Activated T-cell treated with anti-CD3 and anti-CD28 coated beads, Interleukin-2, amount 50 U/mL, for 24 hours (primary cell): ENCODE measurements around the gene C1QTNF4.

Experiments used
- DNase-seq: peaks from one replicate; pipeline ENCODE4 v3.0.0-alpha.2; 2020
- H3K27ac Mint-ChIP-seq: 2 replicates; pipeline ENCODE4 v1.8.0; 2020; ENCODE audit warnings: mild to moderate bottlenecking, mixed read lengths
- H3K27me3 Mint-ChIP-seq: 2 replicates; pipeline ENCODE4 v1.8.0; 2020; ENCODE audit warnings: mixed read lengths
- H3K36me3 Mint-ChIP-seq: 2 replicates; pipeline ENCODE4 v1.8.0; 2020; ENCODE audit warnings: low read depth, mixed read lengths
- H3K4me1 Mint-ChIP-seq: 2 replicates; pipeline ENCODE4 v1.8.0; 2020; ENCODE audit warnings: low read depth, mixed read lengths
- H3K4me3 Mint-ChIP-seq: 2 replicates; pipeline ENCODE4 v1.8.0; 2020; ENCODE audit warnings: mild to moderate bottlenecking, moderate library complexity, mixed read lengths
- H3K9me3 Mint-ChIP-seq: 2 replicates; pipeline ENCODE4 v1.8.0; 2020; ENCODE audit warnings: mixed read lengths

Gene C1QTNF4

GRCh38 chr11:47607380-47607779 is 13.2 kb upstream of the C1QTNF4 start:
- no peaks in the 10 kb centered on the region for H3K4me1 Mint-ChIP-seq
- no peaks in the 10 kb centered on the region for H3K9me3 Mint-ChIP-seq
- no peak overlapping the region for H3K27ac Mint-ChIP-seq
- H3K4me3 Mint-ChIP-seq: no peak overlapping the region
- peak; percentile 0 for DNase-seq
- H3K36me3 Mint-ChIP-seq: peaks cover 29% of the 10 kb centered on the region
- H3K27me3 Mint-ChIP-seq: no peaks in the 10 kb centered on the region

- peaks cover 29% of the 10 kb centered on the region for H3K36me3 Mint-ChIP-seq
- no peaks in the 10 kb centered on the region for H3K9me3 Mint-ChIP-seq
- DNase-seq: peak; percentile 16
- no peak overlapping the region for H3K4me3 Mint-ChIP-seq
- H3K27ac Mint-ChIP-seq: no peak overlapping the region
- no peaks in the 10 kb centered on the region for H3K4me1 Mint-ChIP-seq
- no peaks in the 10 kb centered on the region for H3K27me3 Mint-ChIP-seq
Measured at GRCh38 chr11:47606731-47607130, 12.5 kb upstream of the C1QTNF4 start.

- Mint-ChIP-seq H3K27me3 (no peaks in the 10 kb centered on the region), H3K27ac (no peak overlapping the region), H3K4me3 (no peak overlapping the region), H3K9me3 (no peaks in the 10 kb centered on the region), H3K36me3 (peaks cover 26% of the 10 kb centered on the region), H3K4me1 (no peaks in the 10 kb centered on the region)
- DNase-seq: no peak
Measured at GRCh38 chr11:47605921-47606320, 11.7 kb upstream of the C1QTNF4 start.

GRCh38 chr11:47603295-47603694 is 9.1 kb upstream of the C1QTNF4 start:
- Mint-ChIP-seq H3K9me3 (no peaks in the 10 kb centered on the region), H3K4me3 (no peak overlapping the region), H3K36me3 (peaks cover 12% of the 10 kb centered on the region), H3K4me1 (no peaks in the 10 kb centered on the region), H3K27me3 (no peaks in the 10 kb centered on the region), H3K27ac (no peak overlapping the region)
- no peak for DNase-seq

GRCh38 chr11:47599902-47600301 is 5.7 kb upstream of the C1QTNF4 start:
- Mint-ChIP-seq H3K27me3 (peaks cover 10% of the 10 kb centered on the region), H3K4me3 (no peak overlapping the region), H3K4me1 (no peaks in the 10 kb centered on the region), H3K9me3 (no peaks in the 10 kb centered on the region), H3K36me3 (no peaks in the 10 kb centered on the region), H3K27ac (no peak overlapping the region)
- no peak for DNase-seq

- Mint-ChIP-seq H3K9me3 (no peaks in the 10 kb centered on the region), H3K27me3 (peaks cover 40% of the 10 kb centered on the region), H3K4me3 (no peak overlapping the region), H3K4me1 (peaks cover 7% of the 10 kb centered on the region), H3K27ac (no peak overlapping the region), H3K36me3 (no peaks in the 10 kb centered on the region)
- no peak for DNase-seq
Measured at GRCh38 chr11:47595967-47596366, 1.8 kb upstream of the C1QTNF4 start.

- no peak for DNase-seq
- peaks cover 7% of the 10 kb centered on the region for H3K4me1 Mint-ChIP-seq
- no peak overlapping the region for H3K27ac Mint-ChIP-seq
- no peaks in the 10 kb centered on the region for H3K9me3 Mint-ChIP-seq
- no peak overlapping the region for H3K4me3 Mint-ChIP-seq
- peaks cover 40% of the 10 kb centered on the region for H3K27me3 Mint-ChIP-seq
- no peaks in the 10 kb centered on the region for H3K36me3 Mint-ChIP-seq
Measured at GRCh38 chr11:47595029-47595428, 818 bp upstream of the C1QTNF4 start.

- no peaks in the 10 kb centered on the region for H3K36me3 Mint-ChIP-seq
- DNase-seq: no peak
Measured at GRCh38 chr11:47593492-47593933, 698 bp downstream of the C1QTNF4 start.

GRCh38 chr11:47592970-47593369 is 1.2 kb downstream of the C1QTNF4 start:
- Mint-ChIP-seq H3K4me3 (no peak overlapping the region), H3K9me3 (no peaks in the 10 kb centered on the region), H3K27ac (no peak overlapping the region), H3K4me1 (peaks cover 7% of the 10 kb centered on the region), H3K27me3 (peaks cover 40% of the 10 kb centered on the region), H3K36me3 (no peaks in the 10 kb centered on the region)
- DNase-seq: no peak

More at GRCh38 chr11:47593492-47593933, 698 bp downstream of the C1QTNF4 start:
- Mint-ChIP-seq H3K4me1 (peaks cover 7% of the 10 kb centered on the region), H3K9me3 (no peaks in the 10 kb centered on the region), H3K27ac (no peak overlapping the region), H3K27me3 (peaks cover 40% of the 10 kb centered on the region), H3K4me3 (no peak overlapping the region)

- H3K4me1 Mint-ChIP-seq: peaks cover 7% of the 10 kb centered on the region
- no peaks in the 10 kb centered on the region for H3K9me3 Mint-ChIP-seq
- peaks cover 40% of the 10 kb centered on the region for H3K27me3 Mint-ChIP-seq
- no peak overlapping the region for H3K27ac Mint-ChIP-seq
- DNase-seq: no peak
- H3K4me3 Mint-ChIP-seq: no peak overlapping the region
- H3K36me3 Mint-ChIP-seq: no peaks in the 10 kb centered on the region
Measured at GRCh38 chr11:47592251-47592650, 2.0 kb downstream of the C1QTNF4 start.

- Mint-ChIP-seq H3K36me3 (peaks cover 1% of the 10 kb centered on the region), H3K4me1 (peaks cover 7% of the 10 kb centered on the region), H3K27me3 (peaks cover 40% of the 10 kb centered on the region), H3K9me3 (no peaks in the 10 kb centered on the region), H3K27ac (no peak overlapping the region), H3K4me3 (no peak overlapping the region)
- DNase-seq: no peak
Measured at GRCh38 chr11:47591764-47592163, 2.4 kb downstream of the C1QTNF4 start.

GRCh38 chr11:47589977-47590861 is 4.0 kb downstream of the C1QTNF4 start:
- H3K27me3 Mint-ChIP-seq: peaks cover 33% of the 10 kb centered on the region
- peaks cover 16% of the 10 kb centered on the region for H3K36me3 Mint-ChIP-seq
- no peak for DNase-seq
- H3K4me3 Mint-ChIP-seq: no peak overlapping the region
- H3K27ac Mint-ChIP-seq: no peak overlapping the region
- peaks cover 7% of the 10 kb centered on the region for H3K4me1 Mint-ChIP-seq
- H3K9me3 Mint-ChIP-seq: no peaks in the 10 kb centered on the region

GRCh38 chr11:47589584-47589976 is 4.6 kb downstream of the C1QTNF4 start:
- peaks cover 7% of the 10 kb centered on the region for H3K4me1 Mint-ChIP-seq
- no peaks in the 10 kb centered on the region for H3K9me3 Mint-ChIP-seq
- no peak overlapping the region for H3K4me3 Mint-ChIP-seq
- peaks cover 26% of the 10 kb centered on the region for H3K27me3 Mint-ChIP-seq
- no peak overlapping the region for H3K27ac Mint-ChIP-seq
- DNase-seq: no peak
- peaks cover 22% of the 10 kb centered on the region for H3K36me3 Mint-ChIP-seq

GRCh38 chr11:47589118-47589517 is 5.1 kb downstream of the C1QTNF4 start:
- Mint-ChIP-seq H3K4me3 (no peak overlapping the region), H3K27ac (no peak overlapping the region), H3K9me3 (no peaks in the 10 kb centered on the region), H3K27me3 (peaks cover 23% of the 10 kb centered on the region), H3K4me1 (peaks cover 7% of the 10 kb centered on the region), H3K36me3 (peaks cover 27% of the 10 kb centered on the region)
- no peak for DNase-seq

- Mint-ChIP-seq H3K4me3 (no peak overlapping the region), H3K27me3 (peaks cover 11% of the 10 kb centered on the region), H3K9me3 (no peaks in the 10 kb centered on the region), H3K27ac (no peak overlapping the region), H3K36me3 (peaks cover 40% of the 10 kb centered on the region), H3K4me1 (no peaks in the 10 kb centered on the region)
- DNase-seq: no peak
Measured at GRCh38 chr11:47587723-47588326, 6.4 kb downstream of the C1QTNF4 start.
